ENCODE data around the gene RTN4R. TPM values are rescaled to one million over a fixed set of nuclear protein-coding genes. Genes with fewer than 3 reads are reported as not detected.

Gene RTN4R
- total RNA-seq, 1 donor from 2014 or later: 0.43 TPM

DNA sequence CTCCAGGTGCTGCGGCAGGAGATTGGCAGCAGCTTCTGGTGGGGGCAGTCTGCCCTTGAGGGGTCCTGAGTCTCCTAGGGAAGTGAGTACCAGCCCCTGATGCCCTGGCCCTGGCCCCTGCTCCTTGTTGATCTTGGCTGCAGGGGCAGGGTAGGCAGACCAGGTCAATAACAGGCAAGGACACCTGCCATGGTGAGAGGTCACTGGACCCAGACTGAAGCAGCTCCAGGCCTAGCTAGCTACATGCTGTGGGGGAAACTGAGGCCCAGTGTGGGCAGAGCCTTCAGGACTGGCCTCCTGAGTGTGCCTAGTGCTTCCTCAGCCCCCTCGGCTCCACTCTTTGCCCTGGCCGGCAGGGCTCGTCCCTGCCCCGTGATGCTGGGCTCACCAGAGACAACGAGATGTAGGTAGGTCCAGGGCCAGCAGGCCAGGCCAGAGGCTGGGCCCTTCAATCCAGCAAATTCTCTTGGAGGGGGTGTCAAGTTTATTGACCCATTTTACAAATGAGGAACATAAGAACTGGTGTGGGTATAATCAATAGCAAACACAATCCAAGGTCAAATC is 20.4 kb downstream of the RTN4R start:
- Histone ChIP-seq H3K4me3 (no peak overlapping the region), H3K4me1 (peaks cover 0 to 20% of the 10 kb centered on the region in 2 donors), H3K27me3 (no peaks in the 10 kb centered on the region), H3K9me3 (no peaks in the 10 kb centered on the region), H3K36me3 (no peaks in the 10 kb centered on the region), H3K27ac (no peak overlapping the region)
- TF ChIP-seq, protein P1, sequence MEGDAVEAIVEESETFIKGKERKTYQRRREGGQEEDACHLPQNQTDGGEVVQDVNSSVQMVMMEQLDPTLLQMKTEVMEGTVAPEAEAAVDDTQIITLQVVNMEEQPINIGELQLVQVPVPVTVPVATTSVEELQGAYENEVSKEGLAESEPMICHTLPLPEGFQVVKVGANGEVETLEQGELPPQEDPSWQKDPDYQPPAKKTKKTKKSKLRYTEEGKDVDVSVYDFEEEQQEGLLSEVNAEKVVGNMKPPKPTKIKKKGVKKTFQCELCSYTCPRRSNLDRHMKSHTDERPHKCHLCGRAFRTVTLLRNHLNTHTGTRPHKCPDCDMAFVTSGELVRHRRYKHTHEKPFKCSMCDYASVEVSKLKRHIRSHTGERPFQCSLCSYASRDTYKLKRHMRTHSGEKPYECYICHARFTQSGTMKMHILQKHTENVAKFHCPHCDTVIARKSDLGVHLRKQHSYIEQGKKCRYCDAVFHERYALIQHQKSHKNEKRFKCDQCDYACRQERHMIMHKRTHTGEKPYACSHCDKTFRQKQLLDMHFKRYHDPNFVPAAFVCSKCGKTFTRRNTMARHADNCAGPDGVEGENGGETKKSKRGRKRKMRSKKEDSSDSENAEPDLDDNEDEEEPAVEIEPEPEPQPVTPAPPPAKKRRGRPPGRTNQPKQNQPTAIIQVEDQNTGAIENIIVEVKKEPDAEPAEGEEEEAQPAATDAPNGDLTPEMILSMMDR (IDR thresholded peaks at IDR 0.05): no peak
- no peak for DNase-seq (ENCODE audit: low spot score in 2 of 2)
- intact Hi-C loops (cut with DNase I): no loop called here

- intact Hi-C loops (cut with DNase I): no loop called here
- H3K36me3 ChIP-seq: no peaks in the 10 kb centered on the region
- H3K27ac ChIP-seq: no peak overlapping the region
- no peaks in the 10 kb centered on the region for H3K27me3 ChIP-seq
- TF ChIP-seq, protein P1 (IDR thresholded peaks at IDR 0.05): no peak
- H3K4me3 ChIP-seq: no peak overlapping the region
- H3K4me1 ChIP-seq: peaks cover 0 to 20% of the 10 kb centered on the region in 2 donors
- no peaks in the 10 kb centered on the region for H3K9me3 ChIP-seq
- no peak for DNase-seq (ENCODE audit: low spot score in 2 of 2)
Measured at GRCh38 chr22:20247010-20247505, 21.1 kb downstream of the RTN4R start.

- no peak overlapping the region for H3K27ac ChIP-seq
- intact Hi-C loops (cut with DNase I): no loop called here
- peaks cover 0 to 20% of the 10 kb centered on the region in 2 donors for H3K4me1 ChIP-seq
- H3K27me3 ChIP-seq: no peaks in the 10 kb centered on the region
- TF ChIP-seq, protein P1 (IDR thresholded peaks at IDR 0.05): no peak
- no peaks in the 10 kb centered on the region for H3K9me3 ChIP-seq
- H3K36me3 ChIP-seq: no peaks in the 10 kb centered on the region
- no peak for DNase-seq (ENCODE audit: low spot score in 2 of 2)
- no peak overlapping the region for H3K4me3 ChIP-seq
Measured at GRCh38 chr22:20246368-20247009, 21.6 kb downstream of the RTN4R start.

- no peak overlapping the region for H3K27ac ChIP-seq
- H3K4me3 ChIP-seq: no peak overlapping the region
- no peaks in the 10 kb centered on the region for H3K36me3 ChIP-seq
- TF ChIP-seq, protein P1 (IDR thresholded peaks at IDR 0.05): no peak
- no peaks in the 10 kb centered on the region for H3K9me3 ChIP-seq
- intact Hi-C loops (cut with DNase I): no loop called here
- peaks cover 0 to 20% of the 10 kb centered on the region in 2 donors for H3K4me1 ChIP-seq
- DNase-seq (ENCODE audit: low spot score in 2 of 2): no peak
- no peaks in the 10 kb centered on the region for H3K27me3 ChIP-seq
Measured at GRCh38 chr22:20245577-20246367, 22.3 kb downstream of the RTN4R start.

- H3K9me3 ChIP-seq: no peaks in the 10 kb centered on the region
- H3K27me3 ChIP-seq: no peaks in the 10 kb centered on the region
- no peak overlapping the region for H3K27ac ChIP-seq
- intact Hi-C loops (cut with DNase I): no loop called here
- H3K4me3 ChIP-seq: no peak overlapping the region
- TF ChIP-seq, protein P1 (IDR thresholded peaks at IDR 0.05): no peak
- no peak for DNase-seq (ENCODE audit: low spot score in 2 of 2)
- H3K36me3 ChIP-seq: no peaks in the 10 kb centered on the region
- peaks cover 0 to 20% of the 10 kb centered on the region in 2 donors for H3K4me1 ChIP-seq
Measured at GRCh38 chr22:20244691-20245576, 23.2 kb downstream of the RTN4R start.

Measured in ascending aorta (tissue), 2 donors.